Ovary (tissue), 9 donors: Measurements from ENCODE around the gene ARAP1. TPM values are rescaled to one million over a fixed set of nuclear protein-coding genes. Genes with fewer than 3 reads are reported as not detected.

ENCODE experiments used
- DNase-seq, 5 donors: peaks; one replicate each; pipeline ENCODE4 v3.0.0-alpha.2; 2019 to 2020
- H3K27ac ChIP-seq, 2 donors: fragments of 200-600 bp; one replicate each; pipeline versions ENCODE4 v1.5.1 to v1.8.0; 2019 to 2022
- H3K27me3 ChIP-seq: fragments of 200-600 bp; one replicate; pipeline ENCODE4 v1.8.0; 2022
- H3K36me3 ChIP-seq: fragments of 200-600 bp; sonication (generic); one replicate; pipeline ENCODE4 v1.5.1; 2019
- H3K4me1 ChIP-seq: one replicate; pipeline ENCODE4 v1.8.1; 2013; ENCODE audit warnings: mild to moderate bottlenecking, moderate library complexity; ENCODE audit not compliant: insufficient read depth
- H3K4me3 ChIP-seq: fragments of 200-600 bp; sonication (generic); one replicate; pipeline ENCODE4 v1.5.1; 2017
- H3K9me3 ChIP-seq, 2 donors: fragments of 200-600 bp in 1 of 2; sonication (generic) in 1 of 2; one replicate each; pipeline versions ENCODE4 v1.5.1 to v1.8.1; 2013 to 2019; ENCODE audit warnings: mild to moderate bottlenecking in 1 of 2, moderate library complexity in 1 of 2
- CTCF ChIP-seq, 3 donors: fragments of 450-650 bp in 2 of 3; fragments of 200-600 bp in 1 of 3; IDR thresholded peaks; one replicate each; pipeline versions ENCODE4 v1.5.1 to v1.8.0; 2016 to 2022; ENCODE audit warnings: antibody characterized with exemption in 3 of 3, mild to moderate bottlenecking in 1 of 3
- EP300 ChIP-seq: sonication (generic); formaldehyde crosslinking; IDR thresholded peaks from one replicate; pipeline ENCODE4 v1.6.1; 2017; ENCODE audit warnings: antibody characterized with exemption
- POLR2A ChIP-seq: fragments of 450-650 bp; IDR thresholded peaks from one replicate; pipeline ENCODE4 v1.6.1; 2017; ENCODE audit warnings: antibody characterized with exemption, mild to moderate bottlenecking, moderate library complexity
- WGBS, 3 donors: extraction: QIAGEN DNeasy Blood & Tissue Kit in 1 of 3; methylation state at CpG; one replicate each; pipeline versions ENCODE4 v1.1.5 to v1.1.7; 2013 to 2017; 5-methylcytosine and 5-hydroxymethylcytosine counted together
- intact Hi-C, 4 donors: fragments of 100-400 bp; cut with DNase I; formaldehyde crosslinking; loops; one replicate each; pipeline versions ENCODE4 v1.11.0 to v1.15.1; 2022 to 2023
- polyA plus RNA-seq, 2 donors: library from polyadenylated mRNA; stranded (reverse); fragments of 200-250 nt in 1 of 2; fragments of 350-450 nt in 1 of 2; fragmentation: Illumina TruSeq in 1 of 2; extraction: RNeasy Lipid Tissue Mini Kit (QIAGEN cat#74804) in 1 of 2; gene quantifications; one replicate each; pipeline ENCODE4 v1.2.3, GENCODE V29; 2013 to 2014
- total RNA-seq, 7 donors: library from RNA; depleted of rRNA in 2 of 7; stranded (reverse); fragments of >200 nt in 2 of 7; fragmentation: NEBNext Ultra II Directional in 3 of 7; extraction: Animal tissue kit (Norgen Biotek cat#: 25700) in 3 of 7; gene quantifications; one replicate each; pipeline versions ENCODE4 v1.1.0 to v1.2.4, GENCODE V29; 2016 to 2023
- donor health status: DM: no; HTN: no; CAD: no; lungs with moderate emphysema.
- donor health status: DM: no; HTN: no; CAD: no.
- donor health status: Bipolar disorder and iron deficiency.
- donor health status: DM: yes; HTN: yes; CAD: no.
- donor health status: DM: no; HTN: no; CAD: no.
- donor health status: DM: yes; HTN: yes; CAD: no.

The ARAP1 gene
- total and polyA plus RNA-seq, 9 donors = 39.0 to 162 (median 79.0) TPM

GRCh38 chr11:72693271-72693968, 58.8 kb downstream of the ARAP1 start:
- TF ChIP-seq CTCF (IDR thresholded peaks at IDR 0.05) (no peak), EP300 (no peak), POLR2A (no peak)
- Histone ChIP-seq H3K9me3 (no peaks in the 10 kb centered on the region), H3K4me3 (no peak overlapping the region), H3K27ac (no peak overlapping the region), H3K27me3 (no peaks in the 10 kb centered on the region), H3K4me1 (no peaks in the 10 kb centered on the region), H3K36me3 (no peaks in the 10 kb centered on the region)
- WGBS, 3 donors = 92 to 95% (median 95%) methylated on average over 14 to 19 of the region's 19 CpGs
- DNase-seq = no peak
- intact Hi-C loops = loop anchor here in 1 of 4 donors (5.0 kb wide), 1 partner anchor 1724 kb away; no protein-coding TSS in a partner anchor

- 77 to 83% (median 78%) methylated on average over 8 to 9 of the region's 9 CpGs for WGBS, 3 donors
- no peak for DNase-seq
- H3K4me3 ChIP-seq = no peak overlapping the region
- H3K27me3 ChIP-seq = no peaks in the 10 kb centered on the region
- TF ChIP-seq CTCF (IDR thresholded peaks at IDR 0.05) (no peak), POLR2A (no peak), EP300 (no peak)
- no peaks in the 10 kb centered on the region for H3K9me3 ChIP-seq
- no peaks in the 10 kb centered on the region for H3K4me1 ChIP-seq
- intact Hi-C loops = loop anchor here in 1 of 4 donors (5.0 kb wide), 1 partner anchor 1725 kb away; no protein-coding TSS in a partner anchor
- no peak overlapping the region for H3K27ac ChIP-seq
- no peaks in the 10 kb centered on the region for H3K36me3 ChIP-seq
These were observed 59.5 kb downstream of the ARAP1 start for GRCh38 chr11:72692498-72693237.

GRCh38 chr11:72690166-72690565, 62.0 kb downstream of the ARAP1 start:
- no peaks in the 10 kb centered on the region for H3K36me3 ChIP-seq

GRCh38 chr11:72688929-72689328, 63.3 kb downstream of the ARAP1 start:
- no peak overlapping the region for H3K27ac ChIP-seq

More at GRCh38 chr11:72690166-72690565, 62.0 kb downstream of the ARAP1 start:
- WGBS, 3 donors = 83 to 85% (median 84%) methylated on average over 4 of the region's 4 CpGs
- TF ChIP-seq EP300 (no peak), POLR2A (no peak), CTCF (IDR thresholded peaks at IDR 0.05) (no peak)
- intact Hi-C loops = loop anchor here in 1 of 4 donors (5.0 kb wide), 1 partner anchor 1727 kb away; no protein-coding TSS in a partner anchor
- no peaks in the 10 kb centered on the region for H3K4me1 ChIP-seq
- H3K27me3 ChIP-seq = no peaks in the 10 kb centered on the region
- no peak overlapping the region for H3K4me3 ChIP-seq
- no peak overlapping the region for H3K27ac ChIP-seq
- no peaks in the 10 kb centered on the region for H3K9me3 ChIP-seq
- no peak for DNase-seq

More at GRCh38 chr11:72688929-72689328, 63.3 kb downstream of the ARAP1 start:
- DNase-seq = no peak
- Histone ChIP-seq H3K4me3 (no peak overlapping the region), H3K36me3 (no peaks in the 10 kb centered on the region), H3K27me3 (no peaks in the 10 kb centered on the region), H3K9me3 (no peaks in the 10 kb centered on the region), H3K4me1 (no peaks in the 10 kb centered on the region)
- intact Hi-C loops = no loop called here
- no peak for TF ChIP-seq EP300
- TF ChIP-seq POLR2A = no peak
- TF ChIP-seq CTCF (IDR thresholded peaks at IDR 0.05) = no peak
- WGBS, 3 donors = 81 to 84% (median 82%) methylated on average over 7 of the region's 7 CpGs
